Measurements from ENCODE around the gene OPRL1. TPM values are rescaled to one million over a fixed set of nuclear protein-coding genes. Genes with fewer than 3 reads are reported as not detected.

Gene OPRL1
- total RNA-seq, 3 donors from 2014 or later, result 0.26 to 0.76 (median 0.39) TPM

DNA sequence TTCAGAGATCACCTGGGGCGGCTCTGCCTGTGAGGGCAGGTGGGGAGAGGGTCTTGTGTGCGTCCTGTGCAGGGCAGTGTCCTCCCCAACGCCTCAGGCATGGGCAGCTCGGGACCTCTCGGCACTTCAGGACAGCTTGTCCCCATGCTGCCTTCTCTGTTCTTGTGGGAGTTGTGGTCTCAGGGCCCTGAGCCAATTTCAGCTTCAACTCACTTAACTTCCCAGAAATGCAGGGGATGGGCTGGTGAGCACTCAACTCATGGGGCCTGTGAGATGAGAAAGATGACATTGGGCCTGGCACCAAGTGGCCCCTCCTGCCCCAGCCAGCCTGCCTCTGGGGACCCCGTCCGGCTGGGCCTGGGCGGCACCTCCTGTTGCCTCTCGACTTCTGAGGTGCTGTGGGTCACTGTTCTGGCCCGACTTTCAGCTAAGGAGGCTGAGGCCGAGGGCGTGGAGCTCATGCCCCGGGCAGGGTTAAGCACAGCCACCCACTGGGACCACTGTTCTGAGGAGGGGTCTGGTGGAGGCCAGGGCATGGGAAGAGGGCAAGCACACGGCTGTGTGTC is 7.3 kb upstream of the OPRL1 start:
- Histone ChIP-seq H3K9me3 (no peaks in the 10 kb centered on the region), H3K4me1 (ENCODE audit: low read depth) (no peaks in the 10 kb centered on the region), H3K36me3 (ENCODE audit: low read depth) (no peaks in the 10 kb centered on the region), H3K4me3 (no peak overlapping the region)
- TF ChIP-seq, protein P1, sequence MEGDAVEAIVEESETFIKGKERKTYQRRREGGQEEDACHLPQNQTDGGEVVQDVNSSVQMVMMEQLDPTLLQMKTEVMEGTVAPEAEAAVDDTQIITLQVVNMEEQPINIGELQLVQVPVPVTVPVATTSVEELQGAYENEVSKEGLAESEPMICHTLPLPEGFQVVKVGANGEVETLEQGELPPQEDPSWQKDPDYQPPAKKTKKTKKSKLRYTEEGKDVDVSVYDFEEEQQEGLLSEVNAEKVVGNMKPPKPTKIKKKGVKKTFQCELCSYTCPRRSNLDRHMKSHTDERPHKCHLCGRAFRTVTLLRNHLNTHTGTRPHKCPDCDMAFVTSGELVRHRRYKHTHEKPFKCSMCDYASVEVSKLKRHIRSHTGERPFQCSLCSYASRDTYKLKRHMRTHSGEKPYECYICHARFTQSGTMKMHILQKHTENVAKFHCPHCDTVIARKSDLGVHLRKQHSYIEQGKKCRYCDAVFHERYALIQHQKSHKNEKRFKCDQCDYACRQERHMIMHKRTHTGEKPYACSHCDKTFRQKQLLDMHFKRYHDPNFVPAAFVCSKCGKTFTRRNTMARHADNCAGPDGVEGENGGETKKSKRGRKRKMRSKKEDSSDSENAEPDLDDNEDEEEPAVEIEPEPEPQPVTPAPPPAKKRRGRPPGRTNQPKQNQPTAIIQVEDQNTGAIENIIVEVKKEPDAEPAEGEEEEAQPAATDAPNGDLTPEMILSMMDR (IDR thresholded peaks at IDR 0.05), result no peak
- ATAC-seq (no peak), DNase-seq (no peak)
- intact Hi-C loops (cut with DNase I, micrococcal nuclease), result no loop called here

DNA sequence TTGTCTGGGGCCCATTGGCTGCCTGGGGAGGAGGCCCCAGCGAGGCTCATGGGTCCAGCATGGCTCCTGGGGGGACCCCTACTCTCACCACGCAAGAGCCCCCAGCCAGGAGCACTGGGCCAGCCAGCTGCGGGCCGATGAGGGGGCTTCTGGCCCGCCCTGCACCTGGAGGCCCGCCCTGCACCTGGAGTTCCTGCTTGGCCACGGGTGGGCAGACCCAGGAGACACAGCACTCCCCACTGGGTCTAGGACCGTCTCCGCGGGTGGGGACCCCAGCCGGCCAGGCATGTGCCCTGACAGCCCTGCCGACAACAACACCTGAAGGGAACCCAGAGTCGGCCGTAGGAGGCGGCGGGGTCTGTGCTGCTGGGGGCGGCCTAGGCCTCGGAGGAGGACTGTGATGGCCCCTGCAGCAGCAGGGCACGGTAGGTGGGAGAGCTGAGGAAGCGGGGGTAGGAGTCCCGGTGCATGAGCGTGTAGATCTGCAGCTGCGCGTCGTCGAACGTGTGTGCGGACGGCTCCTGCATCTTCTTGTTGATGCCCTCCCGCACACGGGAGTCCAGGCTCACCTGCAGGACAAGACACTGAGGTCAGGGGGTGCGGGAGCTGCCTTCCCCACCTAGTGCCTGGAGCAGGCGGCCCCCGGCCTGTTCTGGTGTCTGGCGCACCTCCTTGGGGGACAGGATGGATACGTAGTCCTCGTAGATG is 6.3 kb upstream of the OPRL1 start:
- Histone ChIP-seq H3K9me3 (no peaks in the 10 kb centered on the region), H3K4me1 (ENCODE audit: low read depth) (peaks cover under 1% of the 10 kb centered on the region), H3K36me3 (ENCODE audit: low read depth) (no peaks in the 10 kb centered on the region), H3K4me3 (no peak overlapping the region)
- intact Hi-C loops (cut with DNase I, micrococcal nuclease), result no loop called here
- TF ChIP-seq, protein P1 (IDR thresholded peaks at IDR 0.05), result no peak
- no peak for DNase-seq
- no peak for ATAC-seq

DNA sequence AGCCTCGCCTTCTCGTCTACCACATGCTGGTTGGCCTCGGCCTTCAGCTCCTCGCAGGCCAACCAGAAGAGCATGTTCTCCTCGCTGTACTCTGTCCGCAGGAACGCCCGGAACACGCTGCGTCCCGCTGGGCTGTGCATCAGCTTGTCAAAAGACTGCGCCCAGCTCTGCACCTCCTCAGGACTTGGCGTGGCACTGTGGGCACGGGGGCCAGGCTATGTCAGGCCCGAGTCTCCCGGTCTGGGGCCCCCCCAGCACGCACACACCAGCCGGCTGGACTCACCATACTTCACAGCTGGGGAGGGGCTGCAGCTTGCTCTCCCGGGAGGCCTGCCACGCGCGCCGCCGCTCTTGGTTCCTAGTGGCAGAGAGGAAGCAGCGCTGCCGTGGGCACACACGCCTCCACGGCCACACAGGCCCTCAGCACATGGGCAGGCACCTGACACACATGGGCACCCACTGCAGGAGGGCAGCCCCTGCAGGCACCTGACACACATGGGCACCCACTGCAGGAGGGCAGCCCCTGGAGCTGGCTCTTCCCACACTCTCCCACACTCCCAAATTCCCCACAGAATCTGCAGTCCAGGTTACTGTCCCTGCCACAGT is 5.6 kb upstream of the OPRL1 start:
- H3K9me3 ChIP-seq, result no peaks in the 10 kb centered on the region
- H3K36me3 ChIP-seq (ENCODE audit: low read depth), result no peaks in the 10 kb centered on the region
- TF ChIP-seq, protein P1 (IDR thresholded peaks at IDR 0.05), result no peak
- intact Hi-C loops (cut with DNase I, micrococcal nuclease), result no loop called here
- no peak overlapping the region for H3K4me3 ChIP-seq
- H3K4me1 ChIP-seq (ENCODE audit: low read depth), result peaks cover 7% of the 10 kb centered on the region
- no peak for ATAC-seq
- DNase-seq, result no peak

DNA sequence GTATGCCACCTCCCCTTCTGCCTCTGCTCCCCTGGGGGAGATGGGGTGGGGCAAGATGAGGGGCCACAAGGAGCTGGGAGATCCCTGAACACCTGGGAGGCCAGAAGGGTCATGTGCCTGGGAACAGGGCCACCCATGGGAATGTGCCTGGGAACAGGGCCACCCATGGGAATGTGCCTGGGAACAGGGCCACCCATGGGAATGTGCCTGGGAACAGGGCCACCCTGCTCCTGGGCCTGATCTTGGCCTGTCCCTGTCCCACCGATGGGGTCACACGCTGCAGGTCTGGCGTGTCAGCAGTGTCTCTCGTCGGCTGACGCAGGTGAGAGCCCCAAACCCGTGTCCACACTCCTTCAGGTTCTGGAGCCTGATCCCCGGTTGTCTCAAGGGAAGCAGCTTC is 4.9 kb upstream of the OPRL1 start:
- ATAC-seq, result no peak
- TF ChIP-seq, protein P1 (IDR thresholded peaks at IDR 0.05), result no peak

DNA sequence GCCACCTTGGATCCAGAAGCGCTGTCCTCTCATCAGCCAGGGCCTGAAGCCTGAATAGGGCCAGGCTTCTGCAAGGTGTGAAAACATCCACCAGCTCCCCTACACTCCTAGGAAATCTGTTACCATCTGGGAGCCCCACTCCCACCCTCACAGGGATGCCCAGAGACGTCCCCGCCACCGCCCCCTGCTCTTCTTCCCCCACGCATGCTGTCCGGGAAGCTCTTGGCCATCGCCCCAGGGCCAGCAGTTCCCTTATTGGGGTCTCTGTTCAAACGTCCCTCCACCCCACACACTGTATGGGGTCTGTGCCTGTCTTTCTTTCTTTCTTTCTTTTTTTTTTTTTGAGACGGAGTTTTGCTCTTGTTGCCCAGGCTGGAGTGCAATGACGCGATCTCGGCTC is 4.3 kb upstream of the OPRL1 start:
- intact Hi-C loops (cut with DNase I, micrococcal nuclease), result no loop called here
- TF ChIP-seq, protein P1 (IDR thresholded peaks at IDR 0.05), result no peak
- H3K4me1 ChIP-seq (ENCODE audit: low read depth), result peaks cover 12% of the 10 kb centered on the region
- DNase-seq (no peak), ATAC-seq (no peak)
- no peak overlapping the region for H3K4me3 ChIP-seq
- no peaks in the 10 kb centered on the region for H3K9me3 ChIP-seq
- no peaks in the 10 kb centered on the region for H3K36me3 ChIP-seq (ENCODE audit: low read depth)

More for the DNA sequence above, 4.9 kb upstream of the OPRL1 start:
- DNase-seq, result no peak
- peaks cover 9% of the 10 kb centered on the region for H3K4me1 ChIP-seq (ENCODE audit: low read depth)
- intact Hi-C loops (cut with DNase I, micrococcal nuclease), result no loop called here
- no peaks in the 10 kb centered on the region for H3K9me3 ChIP-seq
- H3K4me3 ChIP-seq, result no peak overlapping the region
- no peaks in the 10 kb centered on the region for H3K36me3 ChIP-seq (ENCODE audit: low read depth)

Measured in mucosa of descending colon (tissue), 3 donors.